Osteoblast (primary cell): ENCODE measurements around the gene ZKSCAN1. TPM values are rescaled to one million over a fixed set of nuclear protein-coding genes. Genes with fewer than 3 reads are reported as not detected.
A peak's percentile ranks its signal among the peaks of the same experiment; 100 is the strongest.

Experiments
- DNase-seq: peaks from one replicate; pipeline ENCODE4 v3.0.0; 2011; ENCODE audit warnings: low spot score, mixed read lengths; ENCODE audit not compliant: insufficient read length; ENCODE audit errors: missing footprints
- H2AFZ ChIP-seq: 2 replicates; pipeline ENCODE4 v1.6.0; 2011; ENCODE audit warnings: mild to moderate bottlenecking, low read length
- H3K27ac ChIP-seq: 2 replicates; pipeline ENCODE4 v1.5.1; 2011; ENCODE audit warnings: mild to moderate bottlenecking, low read depth, low read length, moderate library complexity
- H3K27me3 ChIP-seq: 2 replicates; pipeline ENCODE4 v1.6.0; 2012; ENCODE audit warnings: mild to moderate bottlenecking, control low read depth, inconsistent platforms, low read length, moderate library complexity; ENCODE audit not compliant: insufficient read depth
- H3K36me3 ChIP-seq: 2 replicates; pipeline ENCODE4 v1.5.1; 2011; ENCODE audit warnings: mild to moderate bottlenecking, low read length, control low read depth, moderate library complexity; ENCODE audit not compliant: insufficient read depth
- H3K4me1 ChIP-seq: 2 replicates; pipeline ENCODE4 v1.5.1; 2011; ENCODE audit warnings: mild to moderate bottlenecking, low read length, control low read depth, moderate library complexity; ENCODE audit not compliant: insufficient read depth
- H3K4me2 ChIP-seq: 2 replicates; pipeline ENCODE4 v1.6.0; 2011; ENCODE audit warnings: mild to moderate bottlenecking, low read length; ENCODE audit not compliant: insufficient read depth
- H3K4me3 ChIP-seq: fragments of 200-600 bp; sonication (generic); 3 replicates; pipeline ENCODE4 v1.5.1; 2012; ENCODE audit warnings: mild to moderate bottlenecking, low read length, inconsistent platforms; ENCODE audit not compliant: insufficient read depth
- H3K79me2 ChIP-seq: 2 replicates; pipeline ENCODE4 v1.6.0; 2012; ENCODE audit warnings: mild to moderate bottlenecking, low read length, control low read depth, inconsistent platforms; ENCODE audit not compliant: insufficient read depth
- H3K9me3 ChIP-seq: 2 replicates; pipeline ENCODE4 v1.5.1; 2011; ENCODE audit warnings: low read depth, low read length, control low read depth
- H4K20me1 ChIP-seq: 2 replicates; pipeline ENCODE4 v1.6.0; 2012; ENCODE audit warnings: mild to moderate bottlenecking, low read length, control low read depth; ENCODE audit not compliant: insufficient read depth
- total RNA-seq: library from RNA; depleted of rRNA; stranded (reverse); fragments of >200 nt; gene quantifications from 2 replicates; pipeline ENCODE4 v1.2.3, GENCODE V29; 2012
- TF ChIP-seq, protein P1 (sequence below): IDR thresholded peaks from 2 replicates; pipeline ENCODE4 v1.5.1; 2011; ENCODE audit warnings: mild to moderate bottlenecking, low read depth, low read length, moderate library complexity; ENCODE audit errors: extremely low read depth

Gene ZKSCAN1
- total RNA-seq, 1 donor = 46.0 TPM

- Histone ChIP-seq H3K27me3 (no peaks in the 10 kb centered on the region), H3K36me3 (peaks cover 27% of the 10 kb centered on the region), H2AFZ (peak overlapping the region; percentile 73), H4K20me1 (peaks cover 21% of the 10 kb centered on the region), H3K4me1 (peaks cover 17% of the 10 kb centered on the region), H3K79me2 (peaks cover 52% of the 10 kb centered on the region), H3K4me3 (peak overlapping the region; percentile 84), H3K9me3 (no peaks in the 10 kb centered on the region), H3K4me2 (peak overlapping the region; percentile 100), H3K27ac (peak overlapping the region; percentile 82)
- DNase-seq = no peak
- TF ChIP-seq, protein P1, sequence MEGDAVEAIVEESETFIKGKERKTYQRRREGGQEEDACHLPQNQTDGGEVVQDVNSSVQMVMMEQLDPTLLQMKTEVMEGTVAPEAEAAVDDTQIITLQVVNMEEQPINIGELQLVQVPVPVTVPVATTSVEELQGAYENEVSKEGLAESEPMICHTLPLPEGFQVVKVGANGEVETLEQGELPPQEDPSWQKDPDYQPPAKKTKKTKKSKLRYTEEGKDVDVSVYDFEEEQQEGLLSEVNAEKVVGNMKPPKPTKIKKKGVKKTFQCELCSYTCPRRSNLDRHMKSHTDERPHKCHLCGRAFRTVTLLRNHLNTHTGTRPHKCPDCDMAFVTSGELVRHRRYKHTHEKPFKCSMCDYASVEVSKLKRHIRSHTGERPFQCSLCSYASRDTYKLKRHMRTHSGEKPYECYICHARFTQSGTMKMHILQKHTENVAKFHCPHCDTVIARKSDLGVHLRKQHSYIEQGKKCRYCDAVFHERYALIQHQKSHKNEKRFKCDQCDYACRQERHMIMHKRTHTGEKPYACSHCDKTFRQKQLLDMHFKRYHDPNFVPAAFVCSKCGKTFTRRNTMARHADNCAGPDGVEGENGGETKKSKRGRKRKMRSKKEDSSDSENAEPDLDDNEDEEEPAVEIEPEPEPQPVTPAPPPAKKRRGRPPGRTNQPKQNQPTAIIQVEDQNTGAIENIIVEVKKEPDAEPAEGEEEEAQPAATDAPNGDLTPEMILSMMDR = no peak
Measured at GRCh38 chr7:100080907-100081534, 65.6 kb downstream of the ZKSCAN1 start.

DNA sequence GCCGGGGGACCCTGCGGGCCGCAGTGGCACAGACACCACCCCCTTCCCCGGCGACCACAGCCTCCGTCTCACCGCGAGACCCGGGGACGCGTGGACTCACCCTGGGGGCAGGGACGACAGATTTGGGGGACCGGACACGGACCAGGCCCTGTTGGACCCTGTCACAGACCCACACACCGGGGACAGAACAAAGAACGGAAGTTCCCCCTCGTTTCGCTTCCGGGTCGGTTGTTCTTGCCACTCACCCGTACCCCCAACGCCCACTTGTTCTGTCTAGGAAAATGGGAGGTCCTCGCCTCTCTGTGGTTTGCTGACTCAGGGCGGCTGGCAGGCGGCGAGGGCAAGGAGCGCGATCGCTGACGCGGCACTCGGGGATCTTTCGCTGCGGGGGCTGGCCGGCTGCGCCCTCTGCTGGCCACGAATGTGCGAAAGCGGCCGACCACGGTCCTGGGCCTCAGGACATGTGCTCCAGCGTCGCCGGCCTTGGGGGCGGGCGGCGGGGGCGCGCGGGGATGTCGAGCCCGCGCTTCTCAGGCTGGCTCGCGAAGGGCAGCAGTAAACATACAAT, 66.2 kb downstream of the ZKSCAN1 start, which contains the start of gene ZNF3:
Gene ZNF3, minus strand, starts transcription at position 189 of the 568 bp plus-strand sequence. CDS start 4,366 bp downstream, outside the sequence.
- Histone ChIP-seq H3K36me3 (peaks cover 23% of the 10 kb centered on the region), H3K9me3 (no peaks in the 10 kb centered on the region), H2AFZ (peak within 1 kb of the TSS; percentile 73), H4K20me1 (peaks cover 21% of the 10 kb centered on the region), H3K79me2 (peaks cover 48% of the 10 kb centered on the region), H3K27me3 (no peaks in the 10 kb centered on the region), H3K4me2 (peak within 1 kb of the TSS; percentile 100), H3K27ac (peak within 1 kb of the TSS; percentile 82), H3K4me3 (peak within 1 kb of the TSS; percentile 84), H3K4me1 (peaks cover 18% of the 10 kb centered on the region)
- TF ChIP-seq, protein P1 = peak; percentile 74
- peak; percentile 98 for DNase-seq

DNA sequence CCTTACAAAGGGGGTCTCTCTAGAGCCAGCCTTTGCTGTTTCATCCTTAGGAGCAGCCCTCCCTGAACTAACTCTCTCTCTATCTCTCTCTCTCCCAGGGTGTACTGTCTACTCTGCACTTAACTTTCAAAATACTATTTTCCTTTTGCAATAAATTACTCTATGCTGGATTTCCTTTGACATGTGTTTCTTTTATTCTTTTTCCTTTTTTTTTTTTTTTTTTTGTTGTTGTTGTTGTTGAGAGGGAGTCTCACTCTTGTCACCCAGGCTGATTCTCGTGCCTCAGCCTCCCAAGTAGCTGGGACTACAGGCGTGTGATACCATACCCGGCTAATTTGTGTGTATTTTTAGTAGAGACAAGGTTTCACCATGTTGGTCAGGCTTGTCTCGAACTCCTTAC, 67.6 kb downstream of the ZKSCAN1 start:
- TF ChIP-seq, protein P1 = no peak
- Histone ChIP-seq H4K20me1 (peaks cover 19% of the 10 kb centered on the region), H3K36me3 (peaks cover 15% of the 10 kb centered on the region), H2AFZ (no peak overlapping the region), H3K79me2 (peaks cover 36% of the 10 kb centered on the region), H3K9me3 (no peaks in the 10 kb centered on the region), H3K27ac (no peak overlapping the region), H3K27me3 (no peaks in the 10 kb centered on the region), H3K4me2 (peak overlapping the region; percentile 71), H3K4me1 (peaks cover 30% of the 10 kb centered on the region), H3K4me3 (no peak overlapping the region)
- DNase-seq = no peak

- Histone ChIP-seq H4K20me1 (peaks cover 2% of the 10 kb centered on the region), H2AFZ (no peak overlapping the region), H3K36me3 (peaks cover 4% of the 10 kb centered on the region), H3K4me3 (no peak overlapping the region), H3K4me1 (peaks cover 40% of the 10 kb centered on the region), H3K79me2 (peaks cover 25% of the 10 kb centered on the region), H3K27ac (no peak overlapping the region), H3K27me3 (no peaks in the 10 kb centered on the region), H3K4me2 (no peak overlapping the region), H3K9me3 (no peaks in the 10 kb centered on the region)
- no peak for DNase-seq
- TF ChIP-seq, protein P1 = no peak
Measured at GRCh38 chr7:100085515-100085914, 70.1 kb downstream of the ZKSCAN1 start.
